Hepatocyte (in vitro differentiated cells): ENCODE measurements around the gene ZNF444.

ENCODE experiments used
- EZH2phosphoT487 ChIP-seq: fragments of 200-600 bp; sonication (generic); IDR thresholded peaks from one replicate; pipeline ENCODE4 v1.6.1; 2018; ENCODE audit warnings: antibody characterized with exemption, mild to moderate bottlenecking, low read depth, moderate library complexity; ENCODE audit not compliant: unreplicated experiment, severe bottlenecking
- TF ChIP-seq, protein P1 (sequence below): fragments of 200-600 bp; sonication (generic); IDR thresholded peaks from 2 replicates; pipeline ENCODE4 v1.5.1; 2016; ENCODE audit warnings: antibody characterized with exemption, mild to moderate bottlenecking; ENCODE audit not compliant: poor library complexity

DNA sequence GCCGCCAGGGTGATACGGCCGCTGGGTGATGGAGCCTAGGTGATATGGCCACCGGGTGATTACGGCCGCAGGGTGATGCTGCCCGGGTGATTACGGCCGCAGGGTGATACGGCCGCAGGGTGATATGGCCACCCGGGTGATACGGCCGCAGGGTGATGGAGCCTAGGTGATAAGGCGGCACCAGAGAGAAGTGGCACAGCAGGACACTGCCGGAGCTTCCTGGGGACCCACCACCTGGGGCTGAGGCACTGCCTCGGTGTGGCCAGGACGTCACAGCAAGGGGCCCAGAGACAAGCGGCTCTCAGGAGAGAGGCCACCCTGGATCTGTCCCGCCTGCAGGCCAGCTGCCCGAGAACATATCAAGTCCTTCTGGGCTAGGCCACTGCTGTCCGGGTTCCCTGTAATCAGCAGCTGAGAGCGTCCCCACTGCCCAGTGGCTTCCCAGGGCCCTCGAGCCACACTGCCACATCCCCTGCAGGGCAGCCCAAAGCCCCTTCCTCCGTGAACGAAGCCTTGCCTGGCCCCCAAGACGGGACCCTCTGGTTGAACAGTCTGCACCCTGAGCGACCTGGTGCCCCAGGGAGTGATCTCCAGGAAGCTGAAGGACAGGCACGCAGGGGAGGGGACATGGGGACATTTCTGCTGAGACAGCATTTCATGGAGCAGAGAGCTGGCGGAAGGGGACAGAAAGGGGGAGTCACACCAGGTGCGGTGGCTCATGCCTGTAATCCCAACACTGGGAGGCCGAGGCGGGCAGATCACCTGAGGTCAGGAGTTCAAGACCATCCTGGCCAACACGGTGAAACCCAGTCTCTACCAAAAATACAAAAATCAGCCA, 42.1 kb upstream of the ZNF444 start:
- TF ChIP-seq, protein P1, sequence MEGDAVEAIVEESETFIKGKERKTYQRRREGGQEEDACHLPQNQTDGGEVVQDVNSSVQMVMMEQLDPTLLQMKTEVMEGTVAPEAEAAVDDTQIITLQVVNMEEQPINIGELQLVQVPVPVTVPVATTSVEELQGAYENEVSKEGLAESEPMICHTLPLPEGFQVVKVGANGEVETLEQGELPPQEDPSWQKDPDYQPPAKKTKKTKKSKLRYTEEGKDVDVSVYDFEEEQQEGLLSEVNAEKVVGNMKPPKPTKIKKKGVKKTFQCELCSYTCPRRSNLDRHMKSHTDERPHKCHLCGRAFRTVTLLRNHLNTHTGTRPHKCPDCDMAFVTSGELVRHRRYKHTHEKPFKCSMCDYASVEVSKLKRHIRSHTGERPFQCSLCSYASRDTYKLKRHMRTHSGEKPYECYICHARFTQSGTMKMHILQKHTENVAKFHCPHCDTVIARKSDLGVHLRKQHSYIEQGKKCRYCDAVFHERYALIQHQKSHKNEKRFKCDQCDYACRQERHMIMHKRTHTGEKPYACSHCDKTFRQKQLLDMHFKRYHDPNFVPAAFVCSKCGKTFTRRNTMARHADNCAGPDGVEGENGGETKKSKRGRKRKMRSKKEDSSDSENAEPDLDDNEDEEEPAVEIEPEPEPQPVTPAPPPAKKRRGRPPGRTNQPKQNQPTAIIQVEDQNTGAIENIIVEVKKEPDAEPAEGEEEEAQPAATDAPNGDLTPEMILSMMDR: no peak
- TF ChIP-seq EZH2phosphoT487: no peak
